NCI-H2227 (cell line): ENCODE results near the gene TOB2.

Experiments
- DNase-seq: peaks from one replicate; lab custom pipeline; 2025; ENCODE audit not compliant: unreplicated experiment; lab: John Stamatoyannopoulos, UW

Gene TOB2

GRCh38 chr22:41394012-41394356 is 52.6 kb downstream of the TOB2 start:
- DNase-seq = no peak

DNA sequence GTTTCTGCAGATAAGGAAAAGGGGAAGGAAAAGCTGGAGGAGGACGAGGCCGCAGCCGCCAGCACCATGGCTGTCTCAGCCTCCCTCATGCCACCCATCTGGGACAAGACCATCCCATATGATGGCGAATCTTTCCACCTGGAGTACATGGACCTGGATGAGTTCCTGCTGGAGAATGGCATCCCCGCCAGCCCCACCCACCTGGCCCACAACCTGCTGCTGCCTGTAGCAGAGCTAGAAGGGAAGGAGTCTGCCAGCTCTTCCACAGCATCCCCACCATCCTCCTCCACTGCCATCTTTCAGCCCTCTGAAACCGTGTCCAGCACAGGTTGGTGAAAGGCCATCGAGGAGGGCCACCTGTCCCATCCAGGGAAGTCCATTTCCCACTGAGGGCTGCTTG is 59.3 kb downstream of the TOB2 start:
- no peak for DNase-seq

GRCh38 chr22:41384128-41384527 is 62.5 kb downstream of the TOB2 start:
- no peak for DNase-seq
